CD4-positive, alpha-beta memory T cell (primary cell): ENCODE data around the gene LIG4. TPM values are rescaled to one million over a fixed set of nuclear protein-coding genes. Genes with fewer than 3 reads are reported as not detected.

Source experiments
- CTCF ChIA-PET: fragments of 350-600 bp; sonication (Branson Sonifier 250); formaldehyde crosslinking; loops from one replicate; lab custom pipeline; 2021; ENCODE audit warnings: inconsistent platforms; ENCODE audit not compliant: partially characterized antibody; lab: Charles Lee
- POLR2A ChIA-PET: fragments of 350-600 bp; sonication (Branson Sonifier 250); formaldehyde crosslinking; loops from one replicate; lab custom pipeline; 2021; ENCODE audit not compliant: partially characterized antibody; lab: Charles Lee
- DNase-seq, 5 donors: peaks; one replicate each; pipeline versions ENCODE4 v3.0.0 to v3.0.0-alpha.2; 2020 to 2022; ENCODE audit warnings: mixed read lengths in 1 of 5
- H3K27ac ChIP-seq: one replicate; pipeline ENCODE4 v1.7.0; 2013; ENCODE audit warnings: low read depth, low read length
- H3K27me3 ChIP-seq: 2 replicates; pipeline ENCODE4 v1.7.0; 2013; ENCODE audit warnings: mild to moderate bottlenecking, low read length, moderate library complexity; ENCODE audit not compliant: insufficient read depth
- H3K36me3 ChIP-seq: 2 replicates; pipeline ENCODE4 v1.7.0; 2013; ENCODE audit warnings: mild to moderate bottlenecking, low read length, moderate library complexity; ENCODE audit not compliant: insufficient read depth
- H3K4me1 ChIP-seq: 2 replicates; pipeline ENCODE4 v1.7.0; 2013; ENCODE audit warnings: mild to moderate bottlenecking, low read length, moderate library complexity; ENCODE audit not compliant: insufficient read depth
- H3K4me3 ChIP-seq, 2 donors: one replicate each; pipeline ENCODE4 v1.7.0; 2013; ENCODE audit warnings: low read length in 2 of 2, mild to moderate bottlenecking in 1 of 2
- H3K9me3 ChIP-seq, 2 donors: one replicate each; pipeline ENCODE4 v1.7.0; 2013; ENCODE audit warnings: low read length in 2 of 2, control low read depth in 1 of 2; ENCODE audit not compliant: control insufficient read depth in 1 of 2
- H3K27ac Mint-ChIP-seq, 7 donors: one replicate each; pipeline ENCODE4 v1.8.0; 2020 to 2021; ENCODE audit warnings: mixed read lengths in 7 of 7, mild to moderate bottlenecking in 6 of 7, inconsistent platforms in 3 of 7, moderate library complexity in 3 of 7
- H3K27me3 Mint-ChIP-seq, 2 donors: one replicate each; pipeline ENCODE4 v1.8.0; 2020 to 2021; ENCODE audit warnings: mixed read lengths in 2 of 2
- H3K36me3 Mint-ChIP-seq, 2 donors: one replicate each; pipeline ENCODE4 v1.8.0; 2020 to 2021; ENCODE audit warnings: mixed read lengths in 2 of 2, inconsistent platforms in 1 of 2, mild to moderate bottlenecking in 1 of 2
- H3K4me1 Mint-ChIP-seq, 4 donors: one replicate each; pipeline ENCODE4 v1.8.0; 2020 to 2021; ENCODE audit warnings: mixed read lengths in 4 of 4, mild to moderate bottlenecking in 1 of 4
- H3K4me3 Mint-ChIP-seq, 8 donors: one replicate each; pipeline ENCODE4 v1.8.0; 2020 to 2021; ENCODE audit warnings: mixed read lengths in 8 of 8, mild to moderate bottlenecking in 7 of 8, moderate library complexity in 6 of 8, inconsistent platforms in 3 of 8
- H3K9me3 Mint-ChIP-seq, 8 donors: one replicate each; pipeline ENCODE4 v1.8.0; 2020 to 2021; ENCODE audit warnings: mixed read lengths in 8 of 8, mild to moderate bottlenecking in 5 of 8, inconsistent platforms in 3 of 8, moderate library complexity in 1 of 8
- intact Hi-C: fragments of 100-400 bp; cut with micrococcal nuclease; formaldehyde crosslinking; loops from one replicate; pipeline ENCODE4 v1.15.1; 2023
- polyA plus RNA-seq, 2 donors: library from polyadenylated mRNA; unstranded; fragments of 300-500 nt; fragmentation: Illumina TruSeq; gene quantifications; one replicate each; pipeline ENCODE4 v1.2.3, GENCODE V29; 2021
- total RNA-seq, 2 experiments: library from RNA; stranded (reverse); gene quantifications; one replicate each; pipeline ENCODE4 v1.2.3, GENCODE V29; 2021

The LIG4 gene
- total and polyA plus RNA-seq, 4 experiments from 2014 or later: 2.7 to 11.4 (median 8.9) TPM

DNA sequence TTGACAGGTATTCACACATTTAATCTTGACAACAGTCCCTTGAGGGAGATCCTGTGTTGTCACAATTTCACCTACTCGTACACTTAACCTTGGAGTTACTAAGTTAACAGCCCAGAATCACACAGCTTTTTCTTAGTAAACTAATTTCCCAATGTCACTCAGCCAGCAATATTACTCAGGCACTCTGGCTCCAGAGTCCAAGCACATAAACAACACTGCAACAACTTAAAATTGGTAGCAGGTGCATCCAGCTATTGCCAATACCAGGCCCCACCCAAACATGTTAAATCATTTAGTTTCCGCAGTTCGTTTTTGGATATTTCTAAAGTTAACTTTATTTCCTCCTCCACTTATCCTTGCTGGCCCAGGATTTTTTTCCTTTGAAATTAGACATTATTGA lies 32.7 kb downstream of the LIG4 start:
- Mint-ChIP-seq H3K4me3 (no peak overlapping the region), H3K27ac (no peak overlapping the region), H3K4me1 (no peaks in the 10 kb centered on the region), H3K9me3 (no peaks in the 10 kb centered on the region), H3K27me3 (peaks cover 0 to 3% of the 10 kb centered on the region in 2 donors), H3K36me3 (no peaks in the 10 kb centered on the region)
- intact Hi-C loops: no loop called here
- ChIA-PET CTCF (interaction anchor here (1.2 to 1.7 kb wide), 2 partner anchors 14 to 28 kb away, joined by 3 read pairs; no protein-coding TSS in a partner anchor), POLR2A (no interaction called here)
- H3K4me1 ChIP-seq: no peaks in the 10 kb centered on the region
- H3K9me3 ChIP-seq: no peaks in the 10 kb centered on the region
- H3K36me3 ChIP-seq: no peaks in the 10 kb centered on the region
- no peak for DNase-seq
- no peak overlapping the region for H3K4me3 ChIP-seq
- no peak overlapping the region for H3K27ac ChIP-seq
- no peaks in the 10 kb centered on the region for H3K27me3 ChIP-seq

DNA sequence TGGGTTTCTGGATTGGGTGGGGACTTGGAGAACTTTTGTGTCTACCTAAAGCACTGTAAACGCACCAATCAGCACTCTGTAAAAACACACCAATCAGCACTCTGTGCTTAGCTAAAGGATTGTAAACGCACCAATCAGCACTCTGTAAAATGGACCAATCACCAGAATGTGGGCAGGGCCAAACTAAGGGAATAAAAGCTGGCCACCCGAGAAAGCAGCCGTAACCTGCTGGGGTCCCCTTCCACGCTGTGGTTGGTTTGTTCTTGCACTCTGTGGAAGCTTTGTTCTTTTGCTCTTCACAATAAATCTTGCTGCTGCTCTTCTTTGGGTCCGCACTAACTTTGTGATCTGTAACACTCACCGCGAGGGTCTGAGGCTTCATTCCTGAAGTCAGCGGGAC lies 37.3 kb downstream of the LIG4 start:
- no peak overlapping the region for H3K4me3 ChIP-seq
- DNase-seq: no peak
- no peak overlapping the region for H3K27ac Mint-ChIP-seq
- H3K9me3 ChIP-seq: no peaks in the 10 kb centered on the region
- H3K4me3 Mint-ChIP-seq: no peak overlapping the region
- no peaks in the 10 kb centered on the region for H3K36me3 ChIP-seq
- no peaks in the 10 kb centered on the region for H3K27me3 ChIP-seq
- H3K36me3 Mint-ChIP-seq: no peaks in the 10 kb centered on the region
- no peak overlapping the region for H3K27ac ChIP-seq
- H3K4me1 Mint-ChIP-seq: no peaks in the 10 kb centered on the region
- peaks cover 0 to 2% of the 10 kb centered on the region in 2 donors for H3K27me3 Mint-ChIP-seq
- H3K4me1 ChIP-seq: no peaks in the 10 kb centered on the region
- peaks cover 0 to 10% (median 5%) of the 10 kb centered on the region in 8 donors for H3K9me3 Mint-ChIP-seq
- intact Hi-C loops: loop anchor here (5.0 kb wide), 1 partner anchor 329 kb away; no protein-coding TSS in a partner anchor
- CTCF ChIA-PET: interaction anchor here (0.7 to 2.2 kb wide), 6 partner anchors 8 to 719 kb away, joined by 3 to 8 read pairs (median 3); no protein-coding TSS in a partner anchor
- POLR2A ChIA-PET: no interaction called here

DNA sequence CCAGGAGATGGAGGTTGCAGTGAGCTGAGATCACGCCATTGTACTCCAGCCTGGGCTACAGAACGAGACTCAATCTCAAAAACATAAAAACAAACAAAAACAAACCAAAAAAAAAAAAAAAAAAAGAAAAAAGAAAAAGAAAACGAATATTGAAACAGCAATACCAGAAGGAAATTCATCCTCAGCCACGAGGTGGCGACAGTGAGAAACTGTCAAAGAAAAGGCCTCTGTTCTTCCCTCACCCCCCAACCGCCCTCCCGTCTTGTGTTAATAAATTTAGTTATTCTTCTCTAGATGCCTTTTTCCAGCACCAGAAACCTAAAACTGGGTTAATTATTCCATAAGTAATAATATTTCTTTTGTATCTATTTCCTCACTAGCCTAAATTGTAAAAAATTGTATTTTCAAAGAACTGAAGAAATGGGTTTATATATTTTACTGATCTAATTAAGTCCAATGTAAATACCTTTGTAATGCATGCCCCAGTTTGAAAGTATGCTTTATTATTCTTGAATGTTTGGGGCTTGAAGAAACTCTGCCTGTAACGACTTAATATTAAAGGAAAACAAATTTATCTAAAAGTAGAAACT lies 38.6 kb downstream of the LIG4 start:
- no peak overlapping the region for H3K27ac Mint-ChIP-seq
- peak; percentile 33 to 58 (median 38) for DNase-seq
- ChIA-PET CTCF (interaction anchor here (0.7 to 2.2 kb wide), 9 partner anchors 29 to 728 kb away, joined by 3 to 8 read pairs (median 4); partner anchors contain the start of gene ABHD13), POLR2A (no interaction called here)
- H3K4me3 ChIP-seq: no peak overlapping the region
- H3K27ac ChIP-seq: no peak overlapping the region
- H3K4me1 ChIP-seq: no peaks in the 10 kb centered on the region
- no peaks in the 10 kb centered on the region for H3K4me1 Mint-ChIP-seq
- no peak overlapping the region for H3K4me3 Mint-ChIP-seq
- peaks cover 0 to 7% of the 10 kb centered on the region in 2 donors for H3K27me3 Mint-ChIP-seq
- intact Hi-C loops: loop anchor here (1.0 to 5.0 kb wide), 3 partner anchors 42 to 719 kb away; partner anchors contain the start of gene ABHD13
- peaks cover 2 to 18% (median 9%) of the 10 kb centered on the region in 8 donors for H3K9me3 Mint-ChIP-seq
- no peaks in the 10 kb centered on the region for H3K36me3 ChIP-seq
- H3K36me3 Mint-ChIP-seq: no peaks in the 10 kb centered on the region
- H3K27me3 ChIP-seq: no peaks in the 10 kb centered on the region
- no peaks in the 10 kb centered on the region for H3K9me3 ChIP-seq

DNA sequence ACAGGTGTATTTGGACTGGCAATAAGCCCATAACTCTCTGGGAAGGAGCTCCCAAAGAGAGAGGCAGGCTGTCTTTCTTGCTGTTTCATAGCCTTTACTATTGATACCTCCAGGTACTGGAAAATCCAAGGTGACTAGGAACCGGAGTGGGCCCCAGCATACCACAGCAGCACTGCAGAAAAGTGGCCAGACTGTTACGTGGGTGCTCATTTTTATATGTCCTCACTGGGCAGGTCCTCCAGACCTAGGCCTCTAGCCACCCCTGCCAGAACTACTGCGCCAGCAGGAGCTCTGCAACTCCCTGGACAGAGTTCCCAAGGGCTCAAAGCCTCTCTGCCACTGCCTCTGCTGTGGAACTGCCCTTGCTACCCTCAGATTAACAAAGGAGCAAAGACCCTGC lies 46.4 kb downstream of the LIG4 start:
- Histone ChIP-seq H3K27me3 (no peaks in the 10 kb centered on the region), H3K9me3 (no peaks in the 10 kb centered on the region), H3K36me3 (no peaks in the 10 kb centered on the region), H3K4me1 (no peaks in the 10 kb centered on the region), H3K4me3 (no peak overlapping the region), H3K27ac (no peak overlapping the region)
- H3K4me3 Mint-ChIP-seq: no peak overlapping the region
- no peaks in the 10 kb centered on the region for H3K36me3 Mint-ChIP-seq
- peaks cover 6 to 16% of the 10 kb centered on the region in 2 donors for H3K27me3 Mint-ChIP-seq
- H3K27ac Mint-ChIP-seq: no peak overlapping the region
- ChIA-PET CTCF (interaction anchor here (2.9 kb wide), 1 partner anchor 13 kb away, joined by 15 read pairs; no protein-coding TSS in a partner anchor), POLR2A (no interaction called here)
- DNase-seq: no peak
- no peaks in the 10 kb centered on the region for H3K4me1 Mint-ChIP-seq
- peaks cover 4 to 42% (median 25%) of the 10 kb centered on the region in 8 donors for H3K9me3 Mint-ChIP-seq
- intact Hi-C loops: no loop called here

DNA sequence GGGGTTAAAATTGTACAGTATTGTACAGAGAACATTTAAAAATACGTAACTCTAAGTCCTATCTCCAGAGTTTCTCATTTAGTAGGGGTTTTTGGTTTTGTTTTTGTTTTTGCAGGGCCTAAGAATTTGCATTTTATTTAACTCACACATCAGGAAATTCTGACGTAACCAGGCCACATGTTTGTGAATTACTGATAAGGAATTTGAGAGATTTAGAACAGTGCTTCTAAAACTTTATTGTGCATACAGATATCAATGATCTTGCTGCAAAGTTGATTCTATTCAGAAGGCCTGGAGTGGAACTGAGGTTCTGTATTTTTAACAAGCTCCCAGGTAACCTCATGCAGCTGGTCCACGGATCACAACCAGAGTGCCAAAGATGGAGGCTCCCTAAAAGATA lies 49.3 kb downstream of the LIG4 start:
- Mint-ChIP-seq H3K36me3 (no peaks in the 10 kb centered on the region), H3K27me3 (peaks cover 6 to 11% of the 10 kb centered on the region in 2 donors), H3K9me3 (peaks cover 0 to 18% (median 12%) of the 10 kb centered on the region in 8 donors), H3K4me3 (no peak overlapping the region), H3K4me1 (no peaks in the 10 kb centered on the region), H3K27ac (no peak overlapping the region)
- Histone ChIP-seq H3K27me3 (no peaks in the 10 kb centered on the region), H3K27ac (no peak overlapping the region), H3K4me3 (no peak overlapping the region), H3K4me1 (no peaks in the 10 kb centered on the region), H3K36me3 (no peaks in the 10 kb centered on the region), H3K9me3 (no peaks in the 10 kb centered on the region)
- POLR2A ChIA-PET: no interaction called here
- CTCF ChIA-PET: interaction anchor here (4.2 kb wide), 1 partner anchor 11 kb away, joined by 32 read pairs; no protein-coding TSS in a partner anchor
- intact Hi-C loops: no loop called here
- DNase-seq: no peak

DNA sequence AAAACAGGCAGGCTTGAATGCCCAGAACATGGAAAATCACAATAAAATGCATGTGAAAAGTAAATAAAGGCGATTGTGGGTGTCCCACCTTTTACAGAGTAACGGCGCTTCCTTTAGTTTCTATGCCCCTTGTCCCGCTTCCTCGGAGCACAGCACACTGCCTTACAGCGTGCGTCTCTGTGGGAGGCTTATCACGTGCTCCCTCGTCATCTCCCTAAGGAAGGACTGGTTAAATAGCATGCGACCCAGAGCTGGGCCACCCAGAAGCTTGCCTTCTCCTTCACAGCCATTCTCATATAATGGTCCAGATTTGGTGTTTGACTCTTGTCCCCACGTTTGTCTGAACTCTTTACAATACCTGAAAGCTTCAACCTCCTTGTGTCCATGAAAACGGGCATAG lies 56.6 kb downstream of the LIG4 start:
- CTCF ChIA-PET: no interaction called here
- no peaks in the 10 kb centered on the region for H3K36me3 Mint-ChIP-seq
- intact Hi-C loops: no loop called here
- Histone ChIP-seq H3K27ac (no peak overlapping the region), H3K4me1 (no peaks in the 10 kb centered on the region), H3K9me3 (no peaks in the 10 kb centered on the region), H3K4me3 (no peak overlapping the region), H3K36me3 (no peaks in the 10 kb centered on the region), H3K27me3 (no peaks in the 10 kb centered on the region)
- H3K4me1 Mint-ChIP-seq: no peaks in the 10 kb centered on the region
- H3K4me3 Mint-ChIP-seq: no peak overlapping the region
- no peaks in the 10 kb centered on the region for H3K9me3 Mint-ChIP-seq
- H3K27ac Mint-ChIP-seq: no peak overlapping the region
- POLR2A ChIA-PET: no interaction called here
- DNase-seq: no peak
- H3K27me3 Mint-ChIP-seq: peaks cover 4 to 6% of the 10 kb centered on the region in 2 donors
